Measurements from ENCODE around the gene ANO3.

The ANO3 gene

GRCh38 chr11:26608507-26609146, 276.7 kb downstream of the ANO3 start:
- in situ Hi-C loops (cut with MboI; ENCODE audit: low sequenced_read_pairs, unreplicated experiment), result no loop called here
- DNase-seq (ENCODE audit: low spot score), result no peak
- no peak for TF ChIP-seq CTCF (IDR thresholded peaks at IDR 0.05; ENCODE audit: borderline replicate concordance, control extremely low read depth, extremely low read depth, insufficient read depth, missing control alignments)

GRCh38 chr11:26613759-26614158, 281.8 kb downstream of the ANO3 start:
- in situ Hi-C loops (cut with MboI; ENCODE audit: low sequenced_read_pairs, unreplicated experiment), result no loop called here
- no peak for TF ChIP-seq CTCF (IDR thresholded peaks at IDR 0.05; ENCODE audit: borderline replicate concordance, control extremely low read depth, extremely low read depth, insufficient read depth, missing control alignments)
- DNase-seq (ENCODE audit: low spot score), result no peak

- TF ChIP-seq CTCF (IDR thresholded peaks at IDR 0.05; ENCODE audit: borderline replicate concordance, control extremely low read depth, extremely low read depth, insufficient read depth, missing control alignments), result no peak
- DNase-seq (ENCODE audit: low spot score), result no peak
Measured at GRCh38 chr11:26618441-26618840, 286.5 kb downstream of the ANO3 start.

GRCh38 chr11:26620282-26621045, 288.5 kb downstream of the ANO3 start:
- DNase-seq (ENCODE audit: low spot score), result no peak
- no peak for TF ChIP-seq CTCF (IDR thresholded peaks at IDR 0.05; ENCODE audit: borderline replicate concordance, control extremely low read depth, extremely low read depth, insufficient read depth, missing control alignments)
- in situ Hi-C loops (cut with MboI; ENCODE audit: low sequenced_read_pairs, unreplicated experiment), result no loop called here

More at GRCh38 chr11:26618441-26618840, 286.5 kb downstream of the ANO3 start:
- in situ Hi-C loops (cut with MboI; ENCODE audit: low sequenced_read_pairs, unreplicated experiment), result no loop called here

GRCh38 chr11:26621132-26621531, 289.2 kb downstream of the ANO3 start:
- TF ChIP-seq CTCF (IDR thresholded peaks at IDR 0.05; ENCODE audit: borderline replicate concordance, control extremely low read depth, extremely low read depth, insufficient read depth, missing control alignments), result no peak
- DNase-seq (ENCODE audit: low spot score), result no peak
- in situ Hi-C loops (cut with MboI; ENCODE audit: low sequenced_read_pairs, unreplicated experiment), result no loop called here

- no peak for DNase-seq (ENCODE audit: low spot score)
- in situ Hi-C loops (cut with MboI; ENCODE audit: low sequenced_read_pairs, unreplicated experiment), result no loop called here
- no peak for TF ChIP-seq CTCF (IDR thresholded peaks at IDR 0.05; ENCODE audit: borderline replicate concordance, control extremely low read depth, extremely low read depth, insufficient read depth, missing control alignments)
Measured at GRCh38 chr11:26622181-26622580, 290.3 kb downstream of the ANO3 start.

All from GM13976 (cell line).